Measurements from ENCODE around the gene MRGPRX3. TPM values are rescaled to one million over a fixed set of nuclear protein-coding genes. Genes with fewer than 3 reads are reported as not detected.

Gene MRGPRX3
- total RNA-seq, 3 donors from 2014 or later (not counting 1 experiment from before 2014, with no cell fraction given) = not detected

GRCh38 chr11:18093959-18094358, 38.4 kb upstream of the MRGPRX3 start:
- peaks cover 12% of the 10 kb centered on the region for H3K36me3 Mint-ChIP-seq
- no peaks in the 10 kb centered on the region for H3K9me3 ChIP-seq (ENCODE audit: control insufficient read depth, insufficient read depth, low read length)
- H3K27me3 Mint-ChIP-seq (ENCODE audit: low read depth in 2 of 2) = no peaks in the 10 kb centered on the region
- H3K27ac ChIP-seq (ENCODE audit: low read length) = no peak overlapping the region
- no peaks in the 10 kb centered on the region for H3K9me3 Mint-ChIP-seq
- H3K27me3 ChIP-seq (ENCODE audit: control insufficient read depth, insufficient read depth, low read length) = no peaks in the 10 kb centered on the region
- TF ChIP-seq, protein P1, sequence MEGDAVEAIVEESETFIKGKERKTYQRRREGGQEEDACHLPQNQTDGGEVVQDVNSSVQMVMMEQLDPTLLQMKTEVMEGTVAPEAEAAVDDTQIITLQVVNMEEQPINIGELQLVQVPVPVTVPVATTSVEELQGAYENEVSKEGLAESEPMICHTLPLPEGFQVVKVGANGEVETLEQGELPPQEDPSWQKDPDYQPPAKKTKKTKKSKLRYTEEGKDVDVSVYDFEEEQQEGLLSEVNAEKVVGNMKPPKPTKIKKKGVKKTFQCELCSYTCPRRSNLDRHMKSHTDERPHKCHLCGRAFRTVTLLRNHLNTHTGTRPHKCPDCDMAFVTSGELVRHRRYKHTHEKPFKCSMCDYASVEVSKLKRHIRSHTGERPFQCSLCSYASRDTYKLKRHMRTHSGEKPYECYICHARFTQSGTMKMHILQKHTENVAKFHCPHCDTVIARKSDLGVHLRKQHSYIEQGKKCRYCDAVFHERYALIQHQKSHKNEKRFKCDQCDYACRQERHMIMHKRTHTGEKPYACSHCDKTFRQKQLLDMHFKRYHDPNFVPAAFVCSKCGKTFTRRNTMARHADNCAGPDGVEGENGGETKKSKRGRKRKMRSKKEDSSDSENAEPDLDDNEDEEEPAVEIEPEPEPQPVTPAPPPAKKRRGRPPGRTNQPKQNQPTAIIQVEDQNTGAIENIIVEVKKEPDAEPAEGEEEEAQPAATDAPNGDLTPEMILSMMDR (IDR thresholded peaks at IDR 0.05) = no peak
- H3K4me1 Mint-ChIP-seq = no peaks in the 10 kb centered on the region
- H3K4me3 ChIP-seq (ENCODE audit: low read length) = no peak overlapping the region
- ATAC-seq = no peak
- no peaks in the 10 kb centered on the region for H3K4me1 ChIP-seq (ENCODE audit: control insufficient read depth, insufficient read depth, low read length)
- H3K27ac Mint-ChIP-seq = no peak overlapping the region
- DNase-seq = no peak
- H3K36me3 ChIP-seq (ENCODE audit: control insufficient read depth, insufficient read depth, low read length) = peaks cover 48% of the 10 kb centered on the region
- intact Hi-C loops (cut with micrococcal nuclease) = no loop called here
- no peak overlapping the region for H3K4me3 Mint-ChIP-seq

DNA sequence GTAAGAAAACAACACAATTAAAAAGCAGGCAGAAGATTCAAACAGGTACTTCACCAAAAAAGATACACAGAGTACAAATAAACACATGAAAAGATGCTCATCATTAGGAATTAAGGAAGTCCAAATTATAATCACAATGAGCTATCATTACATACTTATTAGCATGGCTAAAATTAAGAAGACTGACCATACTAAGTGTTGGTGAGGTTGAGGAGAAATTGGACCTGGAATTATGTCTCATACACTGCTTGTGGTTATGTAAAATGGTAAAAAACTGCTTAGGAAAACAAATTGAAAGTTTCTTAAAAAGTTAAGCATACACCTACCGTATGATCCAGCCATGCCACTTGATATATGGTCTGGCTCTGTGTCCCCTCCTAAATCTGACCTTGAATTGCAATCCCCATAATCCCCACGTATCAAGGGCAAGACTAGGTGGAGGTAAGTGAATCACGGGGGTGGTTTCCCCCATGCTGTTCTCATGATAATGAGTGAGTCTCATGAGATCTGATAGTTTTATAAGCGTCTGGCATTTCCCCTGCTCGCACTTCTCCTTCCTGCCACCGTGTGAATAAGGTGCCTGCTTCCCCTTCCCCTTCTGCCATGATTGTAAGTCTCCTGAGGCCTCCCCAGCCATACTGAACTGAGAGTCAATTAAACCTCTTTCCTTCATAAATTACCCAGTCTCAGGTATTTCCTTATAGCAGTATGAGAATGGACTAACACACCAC, 31.3 kb upstream of the MRGPRX3 start:
- Histone ChIP-seq H3K27me3 (ENCODE audit: control insufficient read depth, insufficient read depth, low read length) (no peaks in the 10 kb centered on the region), H3K9me3 (ENCODE audit: control insufficient read depth, insufficient read depth, low read length) (no peaks in the 10 kb centered on the region), H3K4me1 (ENCODE audit: control insufficient read depth, insufficient read depth, low read length) (peaks cover 8% of the 10 kb centered on the region), H3K36me3 (ENCODE audit: control insufficient read depth, insufficient read depth, low read length) (peaks cover 20% of the 10 kb centered on the region), H3K4me3 (ENCODE audit: low read length) (no peak overlapping the region), H3K27ac (ENCODE audit: low read length) (no peak overlapping the region)
- TF ChIP-seq, protein P1 (IDR thresholded peaks at IDR 0.05) = no peak
- 53% methylated on average over 3 of the region's 6 CpGs for WGBS (ENCODE audit: insufficient coverage)
- ATAC-seq = no peak
- H3K27ac Mint-ChIP-seq = peak overlapping the region in 1 of 2 donors; percentile 8
- H3K4me3 Mint-ChIP-seq = no peak overlapping the region
- no peaks in the 10 kb centered on the region for H3K9me3 Mint-ChIP-seq
- H3K36me3 Mint-ChIP-seq = peaks cover 11% of the 10 kb centered on the region
- no peaks in the 10 kb centered on the region for H3K27me3 Mint-ChIP-seq (ENCODE audit: low read depth in 2 of 2)
- no peak for DNase-seq
- peaks cover 26 to 34% of the 10 kb centered on the region in 2 donors for H3K4me1 Mint-ChIP-seq
- intact Hi-C loops (cut with micrococcal nuclease) = no loop called here

- peaks cover 11% of the 10 kb centered on the region for H3K36me3 Mint-ChIP-seq
- DNase-seq (no peak), ATAC-seq (peak in 2 of 3 donors; percentile 2 to 8)
- H3K27me3 Mint-ChIP-seq (ENCODE audit: low read depth in 2 of 2) = peaks cover 2 to 4% of the 10 kb centered on the region in 2 donors
- H3K4me3 Mint-ChIP-seq = peak overlapping the region; percentile 97
- H3K27me3 ChIP-seq (ENCODE audit: control insufficient read depth, insufficient read depth, low read length) = no peaks in the 10 kb centered on the region
- WGBS (ENCODE audit: insufficient coverage) = 32% methylated on average over 21 of the region's 29 CpGs
- H3K4me1 Mint-ChIP-seq = peaks cover 26 to 31% of the 10 kb centered on the region in 2 donors
- H3K27ac ChIP-seq (ENCODE audit: low read length) = peak overlapping the region; percentile 62
- peaks cover 11% of the 10 kb centered on the region for H3K4me1 ChIP-seq (ENCODE audit: control insufficient read depth, insufficient read depth, low read length)
- no peaks in the 10 kb centered on the region for H3K9me3 Mint-ChIP-seq
- peak overlapping the region; percentile 81 to 92 for H3K27ac Mint-ChIP-seq
- intact Hi-C loops (cut with micrococcal nuclease) = loop anchor here (5.0 kb wide), 2 partner anchors 93 to 217 kb away; partner anchors contain the start of genes GTF2H1, HPS5 and SERGEF
- peaks cover 9% of the 10 kb centered on the region for H3K36me3 ChIP-seq (ENCODE audit: control insufficient read depth, insufficient read depth, low read length)
- TF ChIP-seq, protein P1 (IDR thresholded peaks at IDR 0.05) = no peak
- no peaks in the 10 kb centered on the region for H3K9me3 ChIP-seq (ENCODE audit: control insufficient read depth, insufficient read depth, low read length)
- H3K4me3 ChIP-seq (ENCODE audit: low read length) = peak overlapping the region; percentile 93
These were observed 27.1 kb upstream of the MRGPRX3 start for GRCh38 chr11:18105086-18105801.

Measured in natural killer cell (primary cell).